Measurements from ENCODE around the gene CCDC171. TPM values are rescaled to one million over a fixed set of nuclear protein-coding genes. Genes with fewer than 3 reads are reported as not detected.
"Not testable (repeated sequence)": the region's sequence is repeated elsewhere in the genome, so short reads cannot be mapped to it uniquely, and the experiment has no call there.

CCDC171 gene
- total RNA-seq, 1 donor, result 5.8 TPM

DNA sequence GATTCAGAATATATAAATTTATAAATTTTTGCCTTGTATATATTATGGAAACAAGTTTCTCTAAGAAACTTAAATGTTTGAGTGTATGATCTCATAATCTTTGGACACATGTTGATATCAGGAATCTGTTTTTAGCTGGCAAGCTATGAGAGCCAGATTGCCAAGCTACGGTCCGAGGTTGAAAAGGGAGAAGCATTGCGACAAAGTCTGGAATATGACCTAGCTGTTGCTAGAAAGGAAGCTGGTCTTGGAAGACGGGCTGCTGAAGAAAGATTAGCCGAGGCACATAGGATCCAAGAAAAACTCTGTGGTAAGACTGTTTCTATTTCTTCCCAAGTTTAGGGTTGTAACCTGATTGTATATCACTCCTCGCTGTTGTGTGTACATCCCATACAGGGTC is 25.9 kb downstream of the CCDC171 start:
- no peaks in the 10 kb centered on the region for H3K4me1 ChIP-seq (ENCODE audit: insufficient read depth, low read length)
- no peaks in the 10 kb centered on the region for H3K9me3 ChIP-seq (ENCODE audit: low read depth, low read length)
- no peak overlapping the region for H2AFZ ChIP-seq (ENCODE audit: low read length)
- H3K4me2 ChIP-seq (ENCODE audit: insufficient read depth, low read length), result no peak overlapping the region
- H3K79me2 ChIP-seq (ENCODE audit: insufficient read depth, low read length), result no peaks in the 10 kb centered on the region
- H3K36me3 ChIP-seq (ENCODE audit: insufficient read depth, low read length), result no peaks in the 10 kb centered on the region
- TF ChIP-seq, protein P1, sequence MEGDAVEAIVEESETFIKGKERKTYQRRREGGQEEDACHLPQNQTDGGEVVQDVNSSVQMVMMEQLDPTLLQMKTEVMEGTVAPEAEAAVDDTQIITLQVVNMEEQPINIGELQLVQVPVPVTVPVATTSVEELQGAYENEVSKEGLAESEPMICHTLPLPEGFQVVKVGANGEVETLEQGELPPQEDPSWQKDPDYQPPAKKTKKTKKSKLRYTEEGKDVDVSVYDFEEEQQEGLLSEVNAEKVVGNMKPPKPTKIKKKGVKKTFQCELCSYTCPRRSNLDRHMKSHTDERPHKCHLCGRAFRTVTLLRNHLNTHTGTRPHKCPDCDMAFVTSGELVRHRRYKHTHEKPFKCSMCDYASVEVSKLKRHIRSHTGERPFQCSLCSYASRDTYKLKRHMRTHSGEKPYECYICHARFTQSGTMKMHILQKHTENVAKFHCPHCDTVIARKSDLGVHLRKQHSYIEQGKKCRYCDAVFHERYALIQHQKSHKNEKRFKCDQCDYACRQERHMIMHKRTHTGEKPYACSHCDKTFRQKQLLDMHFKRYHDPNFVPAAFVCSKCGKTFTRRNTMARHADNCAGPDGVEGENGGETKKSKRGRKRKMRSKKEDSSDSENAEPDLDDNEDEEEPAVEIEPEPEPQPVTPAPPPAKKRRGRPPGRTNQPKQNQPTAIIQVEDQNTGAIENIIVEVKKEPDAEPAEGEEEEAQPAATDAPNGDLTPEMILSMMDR (IDR thresholded peaks at IDR 0.05; ENCODE audit: extremely low read depth, low read depth, low read length), result no peak
- H3K27me3 ChIP-seq (ENCODE audit: insufficient read depth, low read length), result no peaks in the 10 kb centered on the region
- DNase-seq (ENCODE audit: insufficient read length, low spot score, missing footprints), result no peak
- H4K20me1 ChIP-seq (ENCODE audit: insufficient read depth, low read length), result no peaks in the 10 kb centered on the region
- H3K4me3 ChIP-seq (ENCODE audit: insufficient read depth, low read length), result no peak overlapping the region
- no peak overlapping the region for H3K27ac ChIP-seq (ENCODE audit: low read depth, low read length)

DNA sequence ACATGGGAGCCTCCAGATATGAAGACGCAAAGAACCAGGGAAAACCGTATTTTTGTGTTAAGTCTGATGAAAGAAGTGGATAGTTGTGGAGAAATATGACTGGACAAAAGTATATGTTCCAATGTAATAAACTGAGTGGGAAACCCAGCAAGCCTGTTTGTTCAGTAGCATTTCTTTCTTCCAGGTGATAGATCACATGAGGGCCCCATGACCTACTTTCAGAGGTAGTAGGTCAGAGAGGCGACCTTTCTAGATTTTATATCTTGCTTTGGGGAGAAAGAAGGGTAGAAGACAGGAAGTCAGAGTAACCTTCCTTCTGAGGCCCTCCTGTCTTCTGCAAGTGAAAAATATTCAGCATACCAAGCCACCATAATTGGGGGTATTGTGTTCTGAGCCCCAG is 31.5 kb downstream of the CCDC171 start:
- no peak overlapping the region for H2AFZ ChIP-seq (ENCODE audit: low read length)
- no peaks in the 10 kb centered on the region for H3K9me3 ChIP-seq (ENCODE audit: low read depth, low read length)
- no peak for DNase-seq (ENCODE audit: insufficient read length, low spot score, missing footprints)
- H3K36me3 ChIP-seq (ENCODE audit: insufficient read depth, low read length), result no peaks in the 10 kb centered on the region
- no peaks in the 10 kb centered on the region for H3K27me3 ChIP-seq (ENCODE audit: insufficient read depth, low read length)
- no peaks in the 10 kb centered on the region for H3K79me2 ChIP-seq (ENCODE audit: insufficient read depth, low read length)
- no peak overlapping the region for H3K4me3 ChIP-seq (ENCODE audit: insufficient read depth, low read length)
- no peaks in the 10 kb centered on the region for H3K4me1 ChIP-seq (ENCODE audit: insufficient read depth, low read length)
- no peaks in the 10 kb centered on the region for H4K20me1 ChIP-seq (ENCODE audit: insufficient read depth, low read length)
- no peak overlapping the region for H3K4me2 ChIP-seq (ENCODE audit: insufficient read depth, low read length)
- H3K27ac ChIP-seq (ENCODE audit: low read depth, low read length), result no peak overlapping the region
- TF ChIP-seq, protein P1 (IDR thresholded peaks at IDR 0.05; ENCODE audit: extremely low read depth, low read depth, low read length), result no peak

DNA sequence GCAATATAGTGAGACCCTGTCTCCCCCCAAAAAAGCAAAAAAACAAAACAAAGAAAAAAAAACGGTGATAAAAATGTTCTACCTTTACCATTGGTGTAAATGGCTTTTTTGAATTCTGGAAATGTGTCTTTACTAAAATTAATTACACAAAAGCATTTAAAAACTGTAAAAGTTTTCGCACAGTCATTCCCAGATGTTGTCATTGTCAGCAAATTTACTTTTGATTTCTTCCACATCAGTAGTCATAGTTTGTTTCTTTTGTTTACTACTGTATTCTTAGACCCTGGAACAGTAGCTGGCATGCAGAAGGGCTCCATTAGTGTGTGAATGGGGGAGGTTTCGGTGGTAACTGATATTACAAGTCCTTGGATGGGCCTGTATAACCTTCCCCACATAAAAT is 39.5 kb downstream of the CCDC171 start:
- no peaks in the 10 kb centered on the region for H3K36me3 ChIP-seq (ENCODE audit: insufficient read depth, low read length)
- no peak overlapping the region for H2AFZ ChIP-seq (ENCODE audit: low read length)
- no peaks in the 10 kb centered on the region for H3K27me3 ChIP-seq (ENCODE audit: insufficient read depth, low read length)
- no peaks in the 10 kb centered on the region for H4K20me1 ChIP-seq (ENCODE audit: insufficient read depth, low read length)
- TF ChIP-seq, protein P1 (IDR thresholded peaks at IDR 0.05; ENCODE audit: extremely low read depth, low read depth, low read length), result no peak
- H3K9me3 ChIP-seq (ENCODE audit: low read depth, low read length), result no peaks in the 10 kb centered on the region
- no peak overlapping the region for H3K4me2 ChIP-seq (ENCODE audit: insufficient read depth, low read length)
- DNase-seq (ENCODE audit: insufficient read length, low spot score, missing footprints), result no peak
- no peaks in the 10 kb centered on the region for H3K4me1 ChIP-seq (ENCODE audit: insufficient read depth, low read length)
- no peak overlapping the region for H3K27ac ChIP-seq (ENCODE audit: low read depth, low read length)
- H3K4me3 ChIP-seq (ENCODE audit: insufficient read depth, low read length), result no peak overlapping the region
- H3K79me2 ChIP-seq (ENCODE audit: insufficient read depth, low read length), result no peaks in the 10 kb centered on the region

DNA sequence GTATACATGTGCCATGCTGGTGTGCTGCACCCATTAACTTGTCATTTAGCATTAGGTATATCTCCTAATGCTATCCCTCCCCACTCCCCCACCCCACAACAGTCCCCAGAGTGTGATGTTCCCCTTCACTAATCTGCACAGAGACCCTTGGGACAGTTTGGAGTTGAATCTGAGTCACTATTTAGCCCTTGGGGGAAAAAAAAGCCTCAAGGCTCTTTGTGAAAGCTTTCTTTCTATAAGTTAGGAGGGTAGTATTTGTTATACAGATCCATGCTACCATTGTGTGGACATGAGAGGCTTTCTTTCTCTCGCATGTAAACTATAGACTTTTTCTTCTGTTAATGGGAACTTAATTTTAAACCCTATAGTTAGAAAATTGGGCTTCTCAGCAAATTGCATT is 40.1 kb downstream of the CCDC171 start:
- not testable (repeated sequence) for H3K27ac ChIP-seq (ENCODE audit: low read depth, low read length); H3K27me3 ChIP-seq (ENCODE audit: insufficient read depth, low read length); H3K36me3 ChIP-seq (ENCODE audit: insufficient read depth, low read length); H3K4me2 ChIP-seq (ENCODE audit: insufficient read depth, low read length); DNase-seq (ENCODE audit: insufficient read length, low spot score, missing footprints); H2AFZ ChIP-seq (ENCODE audit: low read length); H3K4me1 ChIP-seq (ENCODE audit: insufficient read depth, low read length); H3K9me3 ChIP-seq (ENCODE audit: low read depth, low read length); H3K4me3 ChIP-seq (ENCODE audit: insufficient read depth, low read length); H3K79me2 ChIP-seq (ENCODE audit: insufficient read depth, low read length); H4K20me1 ChIP-seq (ENCODE audit: insufficient read depth, low read length)

DNA sequence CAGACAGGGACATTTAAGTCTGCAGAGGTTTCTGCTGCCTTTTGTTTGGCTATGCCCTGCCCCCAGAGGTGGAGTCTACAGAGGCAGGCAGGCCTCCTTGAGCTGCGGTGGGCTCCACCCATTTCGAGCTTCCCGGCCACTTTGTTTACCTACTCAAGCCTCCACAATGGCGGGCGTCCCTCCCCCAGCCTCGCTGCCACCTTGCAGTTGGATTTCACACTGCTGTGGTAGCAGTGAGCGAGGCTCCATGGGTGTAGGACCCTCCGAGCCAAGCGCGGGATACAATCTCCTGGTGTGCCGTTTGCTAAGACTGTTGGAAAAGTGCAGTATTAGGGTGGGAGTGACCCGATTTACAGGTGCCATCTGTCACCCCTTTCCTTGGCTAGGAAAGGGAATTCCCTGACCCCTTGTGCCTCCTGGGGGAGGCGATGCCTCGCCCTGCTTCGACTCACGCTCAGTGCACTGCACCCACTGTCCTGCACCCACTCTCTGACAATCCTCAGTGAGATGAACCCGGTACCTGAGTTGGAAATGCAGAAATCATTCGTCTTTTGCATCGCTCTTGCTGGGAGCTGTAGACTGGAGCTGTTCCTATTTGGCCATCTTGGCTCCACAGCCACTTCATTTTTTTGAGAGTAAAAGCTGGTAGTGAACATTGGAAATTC is 48.0 kb downstream of the CCDC171 start:
- not testable (repeated sequence) for H4K20me1 ChIP-seq (ENCODE audit: insufficient read depth, low read length); H3K79me2 ChIP-seq (ENCODE audit: insufficient read depth, low read length); H3K4me2 ChIP-seq (ENCODE audit: insufficient read depth, low read length); H3K27ac ChIP-seq (ENCODE audit: low read depth, low read length); H3K4me1 ChIP-seq (ENCODE audit: insufficient read depth, low read length); H3K36me3 ChIP-seq (ENCODE audit: insufficient read depth, low read length); H2AFZ ChIP-seq (ENCODE audit: low read length); H3K27me3 ChIP-seq (ENCODE audit: insufficient read depth, low read length); H3K9me3 ChIP-seq (ENCODE audit: low read depth, low read length); H3K4me3 ChIP-seq (ENCODE audit: insufficient read depth, low read length); DNase-seq (ENCODE audit: insufficient read length, low spot score, missing footprints)

Measured in osteoblast (primary cell).